GM20000 (cell line): ENCODE measurements around the gene L3MBTL1.

ENCODE experiments used
- DNase-seq: peaks from one replicate; pipeline ENCODE4 v3.0.0; 2012; ENCODE audit warnings: low spot score
- CTCF ChIP-seq: IDR thresholded peaks from 2 replicates; pipeline ENCODE4 v1.5.1; 2012; ENCODE audit warnings: mild to moderate bottlenecking, control low read depth; ENCODE audit errors: extremely low read depth, missing control alignments

The L3MBTL1 gene

GRCh38 chr20:43542674-43543073 lies 35.2 kb downstream of the L3MBTL1 start:
- no peak for DNase-seq
- TF ChIP-seq CTCF: no peak

GRCh38 chr20:43543138-43543537 lies 35.6 kb downstream of the L3MBTL1 start:
- no peak for TF ChIP-seq CTCF
- no peak for DNase-seq

GRCh38 chr20:43544501-43544900 lies 37.0 kb downstream of the L3MBTL1 start:
- DNase-seq: no peak
- no peak for TF ChIP-seq CTCF

- no peak for TF ChIP-seq CTCF
- DNase-seq: no peak
Measured at GRCh38 chr20:43545837-43546578, 38.5 kb downstream of the L3MBTL1 start.

- TF ChIP-seq CTCF: no peak
- DNase-seq: no peak
Measured at GRCh38 chr20:43548273-43548880, 40.9 kb downstream of the L3MBTL1 start.

GRCh38 chr20:43549416-43550065 lies 42.0 kb downstream of the L3MBTL1 start:
- no peak for DNase-seq

More at GRCh38 chr20:43549416-43550065, 42.0 kb downstream of the L3MBTL1 start:
- TF ChIP-seq CTCF: no peak
